HG02870 (cell line): ENCODE data around the gene ETV3.
A peak's percentile ranks its signal among the peaks of the same experiment; 100 is the strongest.
"Not testable (repeated sequence)": the region's sequence is repeated elsewhere in the genome, so short reads cannot be mapped to it uniquely, and the experiment has no call there.

Source experiments
- ATAC-seq: cut with Tn5 transposase; IDR thresholded peaks from one replicate; pipeline ENCODE4 v1.9.1; 2021; ENCODE audit warnings: mild to moderate bottlenecking, moderate library complexity; ENCODE audit not compliant: unreplicated experiment

ETV3 gene

GRCh38 chr1:157113631-157114030, 24.6 kb downstream of the ETV3 start:
- no peak for ATAC-seq

GRCh38 chr1:157113106-157113505, 25.1 kb downstream of the ETV3 start:
- ATAC-seq = no peak

- ATAC-seq = no peak
Observed at GRCh38 chr1:157112186-157112867, 25.9 kb downstream of the ETV3 start.

- no peak for ATAC-seq
Observed at GRCh38 chr1:157111396-157112165, 26.6 kb downstream of the ETV3 start.

GRCh38 chr1:157110686-157111085, 27.5 kb downstream of the ETV3 start:
- ATAC-seq = no peak

GRCh38 chr1:157110003-157110402, 28.2 kb downstream of the ETV3 start:
- ATAC-seq = no peak

- ATAC-seq = no peak
Observed at GRCh38 chr1:157108448-157108847, 29.7 kb downstream of the ETV3 start.

- no peak for ATAC-seq
Observed at GRCh38 chr1:157107702-157108101, 30.5 kb downstream of the ETV3 start.

- ATAC-seq = no peak
Observed at GRCh38 chr1:157106813-157107189, 31.4 kb downstream of the ETV3 start.

- peak; percentile 88 for ATAC-seq
Observed at GRCh38 chr1:157105988-157106812, 32.0 kb downstream of the ETV3 start.

- no peak for ATAC-seq
Observed at GRCh38 chr1:157105298-157105987, 32.8 kb downstream of the ETV3 start.

- ATAC-seq = no peak
Observed at GRCh38 chr1:157104598-157105293, 33.4 kb downstream of the ETV3 start.

- ATAC-seq = no peak
Observed at GRCh38 chr1:157103268-157103667, 34.9 kb downstream of the ETV3 start.

GRCh38 chr1:157101149-157101548, 37.0 kb downstream of the ETV3 start:
- no peak for ATAC-seq

- no peak for ATAC-seq
Observed at GRCh38 chr1:157099633-157100009, 38.6 kb downstream of the ETV3 start, which contains the start of gene ETV3L. Gene ETV3L, minus strand, starts transcription at chr1:157099808. Its CDS starts 285 bp downstream, at chr1:157099523.

GRCh38 chr1:157098987-157099632, 39.1 kb downstream of the ETV3 start:
- not testable (repeated sequence) for ATAC-seq

GRCh38 chr1:157098519-157098918, 39.7 kb downstream of the ETV3 start:
- ATAC-seq = no peak

GRCh38 chr1:157097692-157098091, 40.5 kb downstream of the ETV3 start:
- ATAC-seq = no peak

- ATAC-seq = no peak
Observed at GRCh38 chr1:157096881-157097280, 41.3 kb downstream of the ETV3 start.

- ATAC-seq = no peak
Observed at GRCh38 chr1:157095551-157095950, 42.6 kb downstream of the ETV3 start.
